Measurements from ENCODE around the gene MACC1. TPM values are rescaled to one million over a fixed set of nuclear protein-coding genes. Genes with fewer than 3 reads are reported as not detected.

MACC1 gene
- total RNA-seq, 3 donors from 2014 or later (not counting 1 experiment from before 2014, with no cell fraction given), result 0.09 to 0.45 (median 0.26) TPM

- no peaks in the 10 kb centered on the region for H3K27me3 ChIP-seq (ENCODE audit: control insufficient read depth, insufficient read depth, low read length)
- peak in 1 of 2 donors; percentile 10 for DNase-seq
- no peak for TF ChIP-seq CTCF (IDR thresholded peaks at IDR 0.05)
- H3K36me3 ChIP-seq (ENCODE audit: control insufficient read depth, insufficient read depth, low read length), result no peaks in the 10 kb centered on the region
- ATAC-seq, result peak in 1 of 3 donors; percentile 48
- H3K4me1 ChIP-seq (ENCODE audit: control insufficient read depth, insufficient read depth, low read length), result no peaks in the 10 kb centered on the region
- no peaks in the 10 kb centered on the region for H3K36me3 Mint-ChIP-seq
- H3K27ac ChIP-seq (ENCODE audit: low read length), result no peak overlapping the region
- no peak overlapping the region for H3K4me3 Mint-ChIP-seq
- no peaks in the 10 kb centered on the region for H3K9me3 ChIP-seq (ENCODE audit: control insufficient read depth, insufficient read depth, low read length)
- H3K27ac Mint-ChIP-seq, result no peak overlapping the region
- intact Hi-C loops (cut with micrococcal nuclease), result no loop called here
- no peaks in the 10 kb centered on the region for H3K4me1 Mint-ChIP-seq
- WGBS (ENCODE audit: insufficient coverage), result 65% methylated on average over 4 of the region's 7 CpGs
- H3K4me3 ChIP-seq (ENCODE audit: low read length), result no peak overlapping the region
- H3K9me3 Mint-ChIP-seq, result peaks cover 2 to 3% of the 10 kb centered on the region in 2 donors
- H3K27me3 Mint-ChIP-seq (ENCODE audit: low read depth in 2 of 2), result no peaks in the 10 kb centered on the region
These were observed 21.7 kb upstream of the MACC1 start for GRCh38 chr7:20238754-20239324.

- Mint-ChIP-seq H3K36me3 (no peaks in the 10 kb centered on the region), H3K4me3 (no peak overlapping the region), H3K27me3 (ENCODE audit: low read depth in 2 of 2) (no peaks in the 10 kb centered on the region), H3K27ac (no peak overlapping the region), H3K4me1 (no peaks in the 10 kb centered on the region), H3K9me3 (peaks cover 2 to 3% of the 10 kb centered on the region in 2 donors)
- no peaks in the 10 kb centered on the region for H3K4me1 ChIP-seq (ENCODE audit: control insufficient read depth, insufficient read depth, low read length)
- intact Hi-C loops (cut with micrococcal nuclease), result no loop called here
- ATAC-seq (no peak), DNase-seq (no peak)
- H3K4me3 ChIP-seq (ENCODE audit: low read length), result no peak overlapping the region
- no peak overlapping the region for H3K27ac ChIP-seq (ENCODE audit: low read length)
- no peak for TF ChIP-seq CTCF (IDR thresholded peaks at IDR 0.05)
- no peaks in the 10 kb centered on the region for H3K27me3 ChIP-seq (ENCODE audit: control insufficient read depth, insufficient read depth, low read length)
- WGBS (ENCODE audit: insufficient coverage), result 90% methylated on average over 7 of the region's 7 CpGs
- no peaks in the 10 kb centered on the region for H3K36me3 ChIP-seq (ENCODE audit: control insufficient read depth, insufficient read depth, low read length)
- no peaks in the 10 kb centered on the region for H3K9me3 ChIP-seq (ENCODE audit: control insufficient read depth, insufficient read depth, low read length)
These were observed 21.1 kb upstream of the MACC1 start for GRCh38 chr7:20238194-20238753.

GRCh38 chr7:20237464-20238193 lies 20.4 kb upstream of the MACC1 start:
- H3K27me3 Mint-ChIP-seq (ENCODE audit: low read depth in 2 of 2), result no peaks in the 10 kb centered on the region
- Histone ChIP-seq H3K9me3 (ENCODE audit: control insufficient read depth, insufficient read depth, low read length) (no peaks in the 10 kb centered on the region), H3K36me3 (ENCODE audit: control insufficient read depth, insufficient read depth, low read length) (no peaks in the 10 kb centered on the region), H3K4me1 (ENCODE audit: control insufficient read depth, insufficient read depth, low read length) (no peaks in the 10 kb centered on the region), H3K4me3 (ENCODE audit: low read length) (no peak overlapping the region), H3K27me3 (ENCODE audit: control insufficient read depth, insufficient read depth, low read length) (no peaks in the 10 kb centered on the region), H3K27ac (ENCODE audit: low read length) (no peak overlapping the region)
- DNase-seq (no peak), ATAC-seq (no peak)
- no peak overlapping the region for H3K4me3 Mint-ChIP-seq
- H3K9me3 Mint-ChIP-seq, result peaks cover 2 to 8% of the 10 kb centered on the region in 2 donors
- H3K27ac Mint-ChIP-seq, result no peak overlapping the region
- no peaks in the 10 kb centered on the region for H3K36me3 Mint-ChIP-seq
- intact Hi-C loops (cut with micrococcal nuclease), result no loop called here
- WGBS (ENCODE audit: insufficient coverage), result 93% methylated on average over 2 of the region's 2 CpGs
- no peaks in the 10 kb centered on the region for H3K4me1 Mint-ChIP-seq
- TF ChIP-seq CTCF (IDR thresholded peaks at IDR 0.05), result no peak
